Measurements from ENCODE around the gene LILRA5.

- TF ChIP-seq RAD21 (conservative IDR thresholded peaks at IDR 0.05) (no peak), EP300 (conservative IDR thresholded peaks at IDR 0.05; ENCODE audit: poor library complexity, severe bottlenecking) (no peak), CTCF (IDR thresholded peaks at IDR 0.05; ENCODE audit: poor library complexity, severe bottlenecking) (no peak), POLR2AphosphoS5 (IDR thresholded peaks at IDR 0.05) (no peak), REST (IDR thresholded peaks at IDR 0.05; ENCODE audit: borderline replicate concordance) (no peak), EZH2 (IDR thresholded peaks at IDR 0.05; ENCODE audit: borderline replicate concordance, insufficient read depth, low read length, poor library complexity, severe bottlenecking) (no peak), MXI1 (conservative IDR thresholded peaks at IDR 0.05; ENCODE audit: poor library complexity, severe bottlenecking) (no peak)
These were observed 44.4 kb upstream of the LILRA5 start for GRCh38 chr19:54357381-54357780.
